ENCODE data around the gene ARHGAP19. TPM values are rescaled to one million over a fixed set of nuclear protein-coding genes. Genes with fewer than 3 reads are reported as not detected.

ARHGAP19 gene, protein sequence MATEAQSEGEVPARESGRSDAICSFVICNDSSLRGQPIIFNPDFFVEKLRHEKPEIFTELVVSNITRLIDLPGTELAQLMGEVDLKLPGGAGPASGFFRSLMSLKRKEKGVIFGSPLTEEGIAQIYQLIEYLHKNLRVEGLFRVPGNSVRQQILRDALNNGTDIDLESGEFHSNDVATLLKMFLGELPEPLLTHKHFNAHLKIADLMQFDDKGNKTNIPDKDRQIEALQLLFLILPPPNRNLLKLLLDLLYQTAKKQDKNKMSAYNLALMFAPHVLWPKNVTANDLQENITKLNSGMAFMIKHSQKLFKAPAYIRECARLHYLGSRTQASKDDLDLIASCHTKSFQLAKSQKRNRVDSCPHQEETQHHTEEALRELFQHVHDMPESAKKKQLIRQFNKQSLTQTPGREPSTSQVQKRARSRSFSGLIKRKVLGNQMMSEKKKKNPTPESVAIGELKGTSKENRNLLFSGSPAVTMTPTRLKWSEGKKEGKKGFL
- total RNA-seq: 10 to 100 TPM in 1 of 2 donors, 1 to 10 TPM in 1; 9.7 to 15.8 TPM

DNA sequence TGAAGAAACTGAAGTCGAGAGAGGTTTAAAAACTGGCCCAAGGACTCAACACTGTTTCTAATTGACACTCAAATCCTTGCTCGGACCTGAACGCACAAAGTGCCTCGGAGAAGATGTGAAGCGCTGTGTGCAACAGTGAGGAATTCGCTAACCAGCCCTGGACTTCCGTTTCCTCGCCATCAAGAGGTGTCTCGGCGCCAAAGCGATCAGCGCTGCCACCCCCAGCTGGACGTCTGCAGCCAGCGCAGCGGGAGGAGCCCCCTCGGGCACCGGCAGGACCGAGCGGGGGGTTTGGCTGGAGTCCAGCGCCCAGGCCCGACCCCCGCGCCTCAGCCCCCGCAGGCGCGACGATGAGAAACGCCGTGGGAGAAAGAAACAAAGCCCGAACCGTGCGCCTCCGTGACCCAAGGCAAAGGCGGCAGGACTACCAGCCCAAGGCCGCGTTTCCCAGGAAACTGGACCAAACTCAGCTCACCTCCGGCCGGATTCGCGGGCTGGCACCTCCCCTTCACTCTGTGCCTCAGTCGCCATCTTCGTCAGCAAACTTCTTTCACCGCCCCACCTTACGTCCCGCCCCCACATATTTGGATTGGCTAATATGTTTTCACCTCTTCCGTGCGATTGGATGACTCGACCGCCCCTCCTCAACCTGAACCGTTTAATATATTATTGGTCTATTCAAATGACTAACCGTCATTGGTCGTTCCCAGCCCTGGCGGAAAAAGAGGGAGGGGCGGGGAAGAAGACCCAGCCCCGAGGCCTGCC is at the start of gene ARHGAP19:
Gene ARHGAP19 (minus strand): TSS at position 541 of the 765 bp plus-strand sequence. CDS start 10 bp downstream, at position 531.

DNA sequence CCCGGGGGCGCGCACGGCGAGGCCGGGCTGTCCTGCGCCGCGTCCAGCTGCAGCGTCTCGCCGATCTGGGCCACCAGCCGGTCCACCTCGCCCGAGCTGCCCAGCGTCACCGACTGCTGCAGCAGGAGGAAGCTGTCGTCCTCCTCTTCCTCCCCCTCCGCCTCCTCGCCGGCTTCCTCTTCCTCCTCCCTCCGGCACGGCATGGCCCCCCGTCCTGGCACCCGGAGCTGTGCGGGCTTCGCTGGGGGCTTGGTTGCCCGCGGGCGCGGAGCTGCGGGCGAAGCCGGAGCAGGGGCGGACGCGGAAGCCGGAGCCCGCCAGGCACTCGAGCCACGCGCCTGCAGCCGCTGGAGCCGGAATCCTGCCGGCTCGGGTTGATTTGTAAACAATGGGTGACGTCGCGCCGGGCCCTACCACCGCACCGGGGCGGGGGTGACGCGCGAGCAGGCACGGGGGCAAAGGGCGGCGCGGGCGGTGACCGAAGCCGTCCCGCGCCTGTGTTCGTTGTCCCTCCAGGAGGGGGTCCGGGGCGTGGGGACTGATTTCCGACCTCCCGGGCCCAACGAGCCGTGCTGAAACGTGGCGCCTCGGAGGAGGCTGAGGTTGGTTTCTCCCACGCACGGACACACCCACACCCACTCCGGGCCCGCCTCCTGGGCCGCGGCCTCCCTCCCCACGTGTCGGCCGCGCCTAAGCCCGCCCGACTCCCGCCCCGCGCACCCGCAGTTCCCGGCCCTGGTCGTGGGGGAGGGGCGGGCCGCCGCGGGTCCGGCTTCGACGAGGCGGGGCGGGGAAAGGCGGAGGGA is 42.1 kb upstream of the ARHGAP19 start, which contains the start of gene FRAT2:
Gene FRAT2 (minus strand): TSS at position 360 of the 806 bp plus-strand sequence. CDS start 157 bp downstream, at position 203.

DNA sequence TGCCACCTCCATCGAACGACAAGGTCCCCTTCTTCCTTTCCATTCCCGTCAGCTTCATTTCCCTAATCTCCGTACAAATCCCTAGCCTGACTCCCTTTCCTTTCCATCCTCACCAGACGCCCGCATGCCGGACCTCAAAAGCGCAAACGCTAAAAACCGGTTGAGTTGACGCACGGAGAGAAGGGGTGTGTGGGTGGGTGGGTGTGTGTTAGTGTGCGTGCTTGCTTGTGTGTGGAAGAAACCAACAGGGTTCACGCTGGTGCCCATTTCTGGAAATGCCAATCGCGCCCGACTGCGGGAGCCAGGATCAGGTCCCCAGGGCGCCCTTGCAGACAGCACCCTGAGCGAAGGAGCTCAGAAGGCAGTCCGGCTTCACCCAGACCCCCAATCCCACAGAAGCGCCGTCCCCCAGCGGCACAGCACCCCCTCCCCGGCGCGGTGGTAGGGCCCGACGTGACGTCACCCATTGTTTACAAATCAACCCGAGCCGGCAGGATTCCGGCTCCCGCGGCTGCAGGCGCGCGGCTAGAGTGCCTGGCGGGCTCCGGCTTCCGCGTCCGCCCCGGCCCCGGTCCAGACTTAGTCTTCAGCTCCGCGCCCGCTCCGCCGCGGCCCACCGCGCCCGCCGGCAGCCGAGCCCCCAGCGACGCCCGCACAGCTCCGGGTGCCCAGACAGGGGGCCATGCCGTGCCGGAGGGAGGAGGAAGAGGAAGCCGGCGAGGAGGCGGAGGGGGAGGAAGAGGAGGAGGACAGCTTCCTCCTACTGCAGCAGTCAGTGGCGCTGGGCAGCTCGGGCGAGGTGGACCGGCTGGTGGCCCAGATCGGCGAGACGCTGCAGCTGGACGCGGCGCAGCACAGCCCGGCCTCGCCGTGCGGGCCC is 26.6 kb upstream of the ARHGAP19 start, which contains the start of gene FRAT1:
Gene FRAT1 (plus strand): TSS at position 500 of the 880 bp plus-strand sequence. CDS start 183 bp downstream, at position 683.

DNA sequence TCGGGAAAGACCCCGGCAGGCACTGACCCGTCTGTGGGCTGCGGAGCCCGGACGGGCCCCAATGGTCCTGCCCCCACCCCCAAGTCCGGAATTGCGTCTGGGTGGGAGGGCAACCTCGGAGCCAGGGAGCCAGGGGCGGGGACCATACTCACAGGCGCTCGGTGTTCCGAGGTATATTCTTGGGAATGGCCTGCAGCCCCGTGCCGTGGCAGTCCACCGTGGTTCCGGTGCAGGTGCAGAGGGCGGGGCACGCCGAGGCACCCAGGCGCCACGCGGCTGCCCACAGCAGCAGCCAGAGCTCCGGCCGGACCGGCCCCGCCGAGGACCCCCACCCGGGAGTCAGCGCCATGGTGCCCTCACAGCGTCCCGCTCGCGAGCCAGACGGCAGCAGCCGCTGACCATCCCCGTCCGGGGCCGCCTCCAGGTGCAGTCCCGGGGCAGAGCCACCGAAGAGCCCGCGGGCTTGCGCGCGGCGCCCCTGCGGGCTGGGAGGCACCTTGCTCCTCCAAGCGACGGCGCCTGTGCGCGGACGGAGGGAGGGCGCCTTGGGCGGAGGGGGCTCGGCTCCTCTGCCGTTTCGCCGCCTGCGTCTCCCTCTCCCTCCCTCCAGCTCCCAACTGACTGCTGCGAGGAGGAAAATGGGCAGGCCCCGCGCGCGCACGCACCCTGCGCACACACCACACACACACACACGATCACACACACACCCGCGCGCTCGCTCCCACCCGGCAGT is 106.9 kb downstream of the ARHGAP19 start, which contains the start of gene SLIT1:
Gene SLIT1 (minus strand): TSS at position 634 of the 733 bp plus-strand sequence. CDS start 285 bp downstream, at position 349.

Small RNA genes lying within 50 kb of the gene (small RNA-seq; reads per million reads assigned to genes)
- gene RF00017: 0 reads per million in 2 donors

Other genes with a start within 250 kb of the ARHGAP19 start
- gene SLIT1, start 106.7 kb downstream of the ARHGAP19 start, total RNA-seq: under 1 TPM; under 0.01 TPM
- gene FRAT1, start 26.6 kb upstream of the ARHGAP19 start, total RNA-seq: 1 to 10 TPM; 2.3 to 3.1 TPM
- gene FRAT2, start 42.1 kb upstream of the ARHGAP19 start, total RNA-seq: 10 to 100 TPM; 11.4 to 12.3 TPM
- gene RRP12, start 108.7 kb upstream of the ARHGAP19 start, total RNA-seq: 10 to 100 TPM; 17.9 to 31.0 TPM
- 100 to 1,000 TPM; 376 to 564 TPM for gene PGAM1, start 133.6 kb upstream of the ARHGAP19 start, total RNA-seq
- 10 to 100 TPM; 29.9 to 49.0 TPM for gene EXOSC1, start 153.4 kb upstream of the ARHGAP19 start, total RNA-seq
- 10 to 100 TPM; 48.2 to 77.3 TPM for gene ZDHHC16, start 153.5 kb upstream of the ARHGAP19 start, total RNA-seq
- 100 to 1,000 TPM in 1 of 2 donors, 10 to 100 TPM in 1; 78.3 to 105 TPM for gene MMS19, start 205.8 kb upstream of the ARHGAP19 start, total RNA-seq
- 10 to 100 TPM; 34.8 to 44.0 TPM for gene UBTD1, start 206.3 kb upstream of the ARHGAP19 start, total RNA-seq